GM19468 (cell line): Measurements from ENCODE around the gene SPTBN1.

Experiments
- ATAC-seq: cut with Tn5 transposase; IDR thresholded peaks from one replicate; pipeline ENCODE4 v1.9.1; 2021; ENCODE audit warnings: mild to moderate bottlenecking, moderate library complexity, moderate number of reproducible peaks; ENCODE audit not compliant: unreplicated experiment; ENCODE audit errors: extremely low read depth

Gene SPTBN1

DNA sequence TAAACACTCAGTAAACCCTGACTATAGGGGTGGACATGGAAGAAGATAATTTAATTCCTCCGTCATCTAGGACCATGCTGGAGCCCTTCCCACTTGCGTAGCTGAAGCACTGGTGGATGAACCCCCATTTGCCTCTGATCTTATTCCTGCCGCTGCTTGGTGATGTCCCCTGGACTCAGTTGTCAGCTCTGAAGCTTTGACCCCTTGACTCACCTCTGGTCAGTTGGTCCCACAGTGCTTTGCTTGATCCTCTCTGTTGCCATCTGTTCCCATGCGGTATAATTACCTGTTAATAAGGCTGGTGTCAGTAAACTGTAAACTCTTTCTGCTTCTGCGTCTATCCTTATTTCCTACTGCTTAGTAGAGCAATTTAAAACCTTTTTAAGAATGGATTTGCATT lies 126.9 kb downstream of the SPTBN1 start:
- no peak for ATAC-seq

DNA sequence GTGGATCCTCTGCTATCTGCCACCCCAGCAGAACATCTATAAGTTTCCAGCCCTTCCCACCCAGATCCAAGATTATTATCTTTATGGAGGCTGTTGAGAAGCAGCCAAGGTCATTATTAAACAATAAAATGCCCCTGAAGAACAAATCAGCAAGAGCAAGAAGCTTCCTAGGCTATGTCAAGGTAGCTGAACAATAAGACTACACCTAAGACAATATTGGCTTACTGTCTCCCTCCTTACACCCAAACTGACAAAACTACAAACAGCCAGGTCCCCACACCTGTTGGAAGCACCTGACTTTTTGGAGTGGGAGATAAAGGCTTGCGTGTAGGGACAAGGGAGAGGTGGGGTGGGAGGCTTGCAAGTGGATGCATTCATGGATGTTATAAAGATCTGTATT lies 128.5 kb downstream of the SPTBN1 start:
- no peak for ATAC-seq

DNA sequence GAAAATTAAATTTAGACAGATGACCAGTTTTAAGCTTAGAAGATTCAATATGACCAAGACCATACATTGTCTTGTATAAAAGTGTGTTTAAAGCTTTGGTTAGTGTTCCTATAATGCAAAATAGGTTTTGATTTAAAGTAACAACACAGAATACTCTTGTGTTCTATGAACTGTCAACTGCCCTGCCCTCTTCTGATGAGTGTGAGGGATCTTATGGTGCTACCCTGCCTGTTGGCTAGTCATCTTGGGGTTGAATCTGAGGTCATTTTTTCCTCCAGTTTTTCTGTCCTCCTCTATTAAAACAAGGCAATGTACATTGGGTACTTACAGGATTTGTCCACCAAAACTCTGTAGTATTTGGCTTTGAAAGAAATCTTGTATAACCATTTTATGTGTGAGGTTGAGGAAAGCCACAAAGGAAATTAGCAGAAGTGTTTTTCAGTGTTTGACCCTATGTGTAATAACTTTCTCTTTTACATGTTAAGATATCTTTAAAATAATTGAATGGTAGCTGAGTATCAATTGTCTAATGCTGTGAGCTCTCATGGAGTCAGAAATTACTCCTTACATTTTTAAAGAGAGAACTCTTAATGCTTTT lies 129.1 kb downstream of the SPTBN1 start:
- ATAC-seq: no peak

GRCh38 chr2:54586062-54586461 lies 129.9 kb downstream of the SPTBN1 start:
- ATAC-seq: no peak

GRCh38 chr2:54586494-54586893 lies 130.4 kb downstream of the SPTBN1 start:
- ATAC-seq: no peak

DNA sequence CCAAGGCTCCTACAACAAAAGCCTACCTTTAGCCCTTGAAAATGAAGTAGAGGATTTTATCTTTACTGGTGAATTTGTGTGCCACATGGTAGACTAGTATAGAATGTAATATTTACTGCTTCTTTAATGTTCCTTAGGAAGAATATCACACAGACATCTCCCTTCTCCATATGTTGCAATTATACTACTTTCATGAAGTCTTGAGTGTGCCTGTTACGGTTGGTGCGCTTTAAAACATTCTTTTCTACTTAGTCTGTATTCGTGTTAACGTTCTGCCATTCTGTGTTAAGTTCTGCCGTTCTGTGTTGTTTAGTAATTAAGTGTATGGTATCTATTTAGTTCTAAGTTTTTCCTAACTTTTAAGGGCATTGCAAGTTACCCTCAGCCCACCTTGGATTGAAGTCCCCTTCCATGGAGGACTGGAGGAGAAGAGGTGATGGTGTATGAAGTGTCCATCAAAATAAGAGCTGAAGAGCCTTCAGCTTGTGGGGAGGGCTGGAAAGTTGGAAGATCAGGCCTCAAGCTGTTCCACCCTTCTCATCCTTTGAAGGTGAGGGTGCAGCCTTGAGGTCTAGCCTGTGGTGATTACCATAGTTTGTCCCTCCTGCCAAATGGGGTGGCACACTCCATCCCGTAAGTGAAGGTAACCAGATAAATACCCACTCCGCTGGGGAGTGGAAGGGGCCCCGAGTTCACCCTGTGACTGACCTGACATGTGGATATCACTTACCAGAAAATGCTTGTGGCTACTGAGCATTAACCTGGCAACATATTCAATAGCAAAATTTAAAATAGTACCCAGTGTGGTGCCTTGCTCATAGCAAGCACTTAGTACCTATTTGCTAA lies 131.3 kb downstream of the SPTBN1 start:
- ATAC-seq: no peak

GRCh38 chr2:54588244-54588899 lies 132.2 kb downstream of the SPTBN1 start:
- no peak for ATAC-seq

DNA sequence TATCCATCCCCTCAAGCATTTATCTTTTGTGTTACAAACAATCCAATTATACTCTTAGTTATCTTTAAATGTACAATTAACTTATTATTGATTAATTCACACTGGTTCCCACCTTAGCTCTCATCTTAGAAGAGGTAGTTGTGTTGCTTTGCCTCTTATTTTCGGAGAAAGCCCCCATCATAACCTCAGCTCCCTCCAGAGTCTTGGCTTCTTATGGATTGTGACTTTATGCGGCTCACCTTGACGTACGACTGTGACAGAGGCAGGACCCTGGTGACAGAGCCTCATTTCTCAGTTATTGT lies 132.9 kb downstream of the SPTBN1 start:
- no peak for ATAC-seq

- no peak for ATAC-seq
These were observed 133.5 kb downstream of the SPTBN1 start for GRCh38 chr2:54589340-54590215.

DNA sequence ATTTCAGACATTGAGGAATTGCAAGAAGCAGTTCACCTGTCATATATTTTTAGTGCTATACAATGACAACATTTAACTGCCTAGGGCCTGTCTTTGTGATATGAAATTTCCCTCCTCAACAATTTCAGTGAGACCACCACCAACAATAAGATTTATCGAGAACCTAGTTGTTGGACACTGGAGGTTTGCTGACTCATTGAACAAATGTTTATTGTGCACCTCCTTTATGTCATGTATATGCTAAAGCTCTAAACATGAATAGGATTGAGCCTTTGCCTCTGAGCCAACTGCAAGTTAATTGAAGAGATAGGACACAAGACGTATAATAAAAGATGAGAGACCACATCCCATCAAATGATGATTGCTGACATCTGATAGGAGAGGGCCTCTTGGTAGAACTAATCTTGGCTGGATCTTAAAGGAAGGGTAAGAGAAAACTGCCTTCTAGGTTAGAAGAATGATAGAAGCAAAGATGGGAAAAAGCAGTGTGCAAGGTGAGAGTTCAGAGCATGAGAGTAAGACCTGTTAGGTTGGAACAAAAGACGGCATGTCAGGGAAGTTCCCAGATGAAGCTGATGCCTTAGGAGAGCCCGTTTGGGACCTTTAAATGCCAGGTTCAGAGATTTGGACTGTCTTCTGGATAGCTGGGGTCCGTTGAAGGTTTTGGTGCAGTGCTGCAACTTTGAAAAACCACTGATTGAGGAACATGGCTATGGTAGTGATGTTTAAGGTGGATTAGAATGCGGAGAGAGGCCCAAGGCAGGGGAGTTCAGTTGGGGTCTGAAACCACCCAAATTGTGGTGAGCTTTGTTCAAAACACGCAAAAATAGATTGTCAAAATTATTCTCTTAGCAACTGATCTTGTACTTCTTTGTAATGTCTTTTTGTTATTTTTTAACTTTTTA lies 134.3 kb downstream of the SPTBN1 start:
- ATAC-seq: no peak

DNA sequence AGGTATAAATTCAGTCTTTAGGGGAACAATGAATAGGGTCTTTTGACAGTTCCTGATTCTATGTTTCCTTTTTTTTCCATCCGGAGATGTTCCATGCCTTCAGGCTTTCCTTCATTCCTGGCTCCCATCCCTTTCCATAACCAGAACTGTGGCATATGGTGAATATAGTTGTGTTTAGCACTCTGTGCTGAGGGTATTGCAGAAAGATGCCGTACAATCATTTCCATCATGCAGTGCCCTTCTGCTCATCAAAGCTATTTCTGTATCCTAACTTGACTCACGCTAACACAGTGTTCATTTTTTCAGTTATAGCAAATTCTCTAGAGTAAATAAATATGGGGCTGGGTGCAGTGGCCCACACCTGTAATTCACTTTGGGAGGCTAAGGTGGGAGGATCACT lies 135.4 kb downstream of the SPTBN1 start:
- no peak for ATAC-seq

DNA sequence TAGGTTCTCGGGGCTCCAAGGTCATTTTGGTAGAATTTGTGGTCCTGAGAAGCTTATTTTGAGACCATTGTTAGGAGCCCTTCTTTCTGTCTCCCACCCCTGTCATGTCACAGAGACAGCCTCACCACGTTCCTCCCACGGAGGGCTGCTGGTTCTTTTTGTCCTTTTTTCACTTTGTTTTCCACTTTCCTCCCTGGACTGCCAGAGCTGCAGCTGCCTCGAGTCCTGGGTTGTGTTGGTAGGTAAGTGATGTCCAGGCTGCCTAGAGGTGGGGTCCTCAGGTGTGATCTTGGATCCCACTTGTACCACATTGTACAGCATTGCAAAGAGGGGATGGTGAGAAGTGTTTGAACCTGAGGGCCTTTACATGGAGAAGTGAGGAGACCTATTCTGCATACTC lies 137.1 kb downstream of the SPTBN1 start:
- ATAC-seq: no peak

GRCh38 chr2:54594048-54594447 lies 137.9 kb downstream of the SPTBN1 start:
- no peak for ATAC-seq

GRCh38 chr2:54595161-54595803 lies 139.2 kb downstream of the SPTBN1 start:
- ATAC-seq: no peak

GRCh38 chr2:54595999-54596902 lies 140.1 kb downstream of the SPTBN1 start:
- no peak for ATAC-seq

GRCh38 chr2:54597153-54597848 lies 141.2 kb downstream of the SPTBN1 start:
- no peak for ATAC-seq
